Measurements from ENCODE around the gene DNAJC1.

- TF ChIP-seq POLR2A (IDR thresholded peaks at IDR 0.05) (no peak), EP300 (IDR thresholded peaks at IDR 0.05) (no peak)
Observed at GRCh38 chr10:21981118-21981517, 22.4 kb downstream of the DNAJC1 start.

Data from sigmoid colon (tissue), 4 donors.